DMS 273 treated with DMSO at 0.1 percent for 48 hours (cell line): ENCODE measurements around the gene PTPRZ1.

Experiments
- DNase-seq: peaks from one replicate; lab custom pipeline; 2025; lab: John Stamatoyannopoulos, UW

PTPRZ1 gene

DNA sequence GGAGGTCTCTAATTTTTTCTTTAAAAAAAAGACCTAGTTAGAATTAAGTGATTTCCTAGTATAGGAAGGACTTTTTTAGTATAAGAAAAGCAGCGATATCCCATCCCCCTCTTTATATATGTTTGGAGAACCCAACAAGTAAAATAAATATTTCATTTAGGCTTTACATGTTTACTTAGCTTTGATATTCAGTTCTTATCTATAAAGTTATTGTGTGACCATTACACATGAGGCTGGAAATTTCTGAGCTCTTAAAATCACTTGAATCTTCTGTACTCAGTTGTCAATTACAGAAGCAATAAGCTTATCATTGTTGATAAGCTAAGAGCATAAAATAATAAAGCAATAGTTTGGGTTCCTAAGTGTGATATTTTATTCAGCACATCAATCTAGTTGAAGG, 181.4 kb downstream of the PTPRZ1 start:
- DNase-seq = no peak

DNA sequence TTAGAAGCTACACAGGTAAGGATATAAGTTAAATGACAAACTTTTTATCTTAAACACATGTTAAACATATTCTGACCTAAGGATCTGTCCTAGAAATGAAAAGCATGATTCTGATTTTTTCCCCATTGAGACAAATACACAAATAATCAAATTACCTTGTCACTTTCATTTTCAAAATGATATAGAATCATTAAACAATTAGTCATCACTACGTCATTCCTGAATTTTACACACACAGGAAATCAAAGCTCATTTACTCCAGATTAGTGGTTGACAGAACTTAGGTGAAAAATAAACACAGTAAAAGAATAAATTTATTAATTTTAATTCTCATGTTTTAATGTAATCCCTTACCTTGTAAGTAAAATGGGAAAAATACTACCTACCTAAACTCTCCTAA, 182.1 kb downstream of the PTPRZ1 start:
- DNase-seq = no peak

DNA sequence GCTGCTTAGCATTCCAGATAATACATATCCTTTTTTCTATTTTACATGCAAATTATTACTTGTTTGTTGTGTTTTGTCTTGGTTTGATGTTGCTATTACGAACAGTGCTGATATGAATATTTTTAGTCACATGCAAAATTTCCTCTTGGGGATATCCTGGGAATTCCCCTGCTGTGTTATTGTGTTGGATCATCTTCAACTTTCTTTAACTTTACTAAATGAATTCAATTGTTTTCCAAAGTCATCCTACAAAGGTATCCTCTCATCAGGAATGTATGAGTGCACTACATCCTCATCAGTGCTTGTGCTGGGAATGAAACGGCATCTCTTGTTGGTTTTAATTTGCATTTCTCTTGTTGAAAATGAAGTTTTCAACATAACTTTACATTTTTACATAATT, 184.0 kb downstream of the PTPRZ1 start:
- no peak for DNase-seq

DNA sequence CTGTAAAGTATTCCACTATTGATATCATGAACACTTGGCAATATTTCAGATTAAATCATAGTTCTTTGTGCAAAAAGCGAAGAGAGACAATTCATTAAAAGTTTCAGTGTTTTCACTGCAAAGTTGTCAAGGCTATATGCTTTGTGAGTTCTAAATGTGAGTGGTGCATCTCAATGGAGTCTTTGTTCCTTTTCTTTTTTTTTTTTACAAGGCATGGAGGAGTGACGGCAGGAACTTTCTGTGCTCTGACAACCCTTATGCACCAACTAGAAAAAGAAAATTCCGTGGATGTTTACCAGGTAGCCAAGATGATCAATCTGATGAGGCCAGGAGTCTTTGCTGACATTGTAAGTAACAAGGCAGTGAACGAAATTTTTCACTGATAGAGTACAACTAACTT, 186.6 kb downstream of the PTPRZ1 start:
- no peak for DNase-seq

DNA sequence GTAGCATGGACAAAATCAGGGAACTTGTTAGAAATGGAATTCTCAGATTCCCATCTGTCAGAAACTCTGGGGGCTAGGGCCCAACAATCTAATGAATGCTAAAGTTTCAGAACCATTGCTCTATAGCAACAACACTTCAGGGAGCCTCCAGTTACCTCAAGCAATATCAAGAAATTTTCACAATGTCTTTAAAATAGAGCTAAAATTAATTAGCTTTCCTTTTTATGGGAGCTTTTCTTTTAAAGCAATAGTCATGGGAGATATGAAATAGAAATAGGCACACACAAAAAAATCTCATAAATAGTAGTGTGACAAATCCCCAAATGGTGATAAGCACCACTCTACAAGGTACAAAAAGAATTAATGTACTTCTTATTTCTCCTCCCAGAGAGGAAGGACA, 190.2 kb downstream of the PTPRZ1 start:
- DNase-seq = no peak

DNA sequence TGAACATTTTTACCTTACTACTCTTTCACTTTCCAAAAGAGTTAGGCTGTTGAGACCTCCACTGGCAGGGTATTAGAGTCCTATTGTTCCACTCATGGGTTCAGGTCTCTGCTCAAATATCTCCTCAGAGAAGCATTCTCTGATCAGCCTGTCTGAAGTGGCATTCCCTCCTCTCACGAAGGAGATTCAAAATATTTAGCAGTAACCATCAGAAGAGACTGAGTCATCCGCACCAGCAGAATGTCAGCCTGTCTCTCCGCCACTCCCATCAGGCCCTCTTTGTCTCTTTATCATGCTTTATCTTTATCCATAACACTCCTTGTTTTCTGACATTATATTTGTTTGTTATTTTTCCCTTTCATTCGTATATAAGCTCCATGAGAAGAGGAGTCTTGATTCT, 192.0 kb downstream of the PTPRZ1 start:
- DNase-seq = no peak

DNA sequence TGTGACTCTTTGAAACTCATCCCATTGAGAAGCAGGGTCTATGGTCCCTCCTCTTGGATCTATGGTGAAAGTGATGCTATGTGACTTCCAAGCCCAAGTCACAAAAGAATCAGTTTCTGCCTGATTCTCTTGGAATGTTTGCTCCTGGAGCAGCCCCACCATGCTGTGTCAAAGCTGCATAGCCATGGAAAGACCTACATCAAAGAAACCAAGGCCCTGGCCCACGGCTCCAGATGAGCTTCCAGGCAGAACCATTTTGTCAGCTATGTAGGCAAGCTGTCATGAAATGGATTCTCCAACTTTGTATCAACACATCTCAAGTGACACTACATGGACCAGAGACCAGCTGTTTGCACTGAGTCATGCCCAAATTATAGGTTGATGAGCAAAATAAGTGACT, 194.1 kb downstream of the PTPRZ1 start:
- no peak for DNase-seq

DNA sequence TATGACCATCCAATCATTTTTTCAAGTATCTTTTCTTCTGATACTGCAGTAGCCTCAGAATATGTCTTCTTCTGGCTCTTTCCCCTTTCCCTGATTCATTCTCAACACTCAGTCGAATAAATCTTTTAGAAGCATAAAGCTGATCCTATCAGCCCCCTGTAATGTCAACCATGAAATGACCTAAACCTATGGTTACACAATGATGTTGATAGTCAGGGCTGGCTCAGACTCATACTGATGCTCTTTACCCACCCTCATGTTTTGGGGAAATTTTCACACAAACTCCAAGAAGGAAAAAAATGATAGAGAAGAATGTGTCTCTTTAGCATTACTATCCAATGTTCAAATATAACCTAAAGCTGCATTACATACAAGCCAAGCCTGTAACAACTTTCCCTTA, 195.1 kb downstream of the PTPRZ1 start:
- DNase-seq = no peak

DNA sequence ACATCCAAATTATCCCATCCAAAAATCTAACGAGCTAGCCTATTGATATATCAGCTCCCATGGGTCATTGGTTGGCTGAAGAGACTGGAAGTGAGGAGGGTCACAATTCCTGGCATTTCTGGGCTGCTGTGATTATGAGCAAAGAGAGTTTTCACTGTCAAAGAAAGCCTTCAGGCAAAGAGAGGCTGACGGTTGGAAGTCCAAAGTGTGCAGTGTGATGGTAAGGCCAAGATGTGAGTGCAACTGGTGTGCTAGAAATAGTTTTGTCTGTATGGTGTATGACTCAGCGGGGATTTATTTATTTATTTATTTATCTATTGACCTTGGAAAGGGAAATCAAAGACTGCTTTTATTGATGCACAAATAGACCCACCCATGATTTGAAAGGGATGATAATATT, 196.0 kb downstream of the PTPRZ1 start:
- DNase-seq = no peak

DNA sequence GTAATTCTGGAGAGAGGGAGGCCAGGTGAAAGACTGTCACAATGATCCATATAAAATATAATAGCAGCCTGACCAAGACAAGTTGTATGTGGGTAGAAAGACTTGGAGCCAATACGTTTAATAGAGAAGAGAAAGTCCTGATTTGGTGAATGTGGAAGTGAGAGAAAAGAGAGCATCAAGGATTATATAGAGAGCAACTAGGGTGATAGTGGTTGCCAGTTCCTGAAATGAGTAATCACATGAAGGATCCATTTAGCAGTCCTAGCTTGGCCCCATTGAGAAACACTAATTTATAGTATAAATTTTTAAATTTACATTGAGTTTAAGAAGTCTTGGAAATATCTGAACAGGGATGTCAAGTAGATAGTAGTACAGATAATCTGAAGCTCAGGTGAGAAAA, 197.1 kb downstream of the PTPRZ1 start:
- no peak for DNase-seq

DNA sequence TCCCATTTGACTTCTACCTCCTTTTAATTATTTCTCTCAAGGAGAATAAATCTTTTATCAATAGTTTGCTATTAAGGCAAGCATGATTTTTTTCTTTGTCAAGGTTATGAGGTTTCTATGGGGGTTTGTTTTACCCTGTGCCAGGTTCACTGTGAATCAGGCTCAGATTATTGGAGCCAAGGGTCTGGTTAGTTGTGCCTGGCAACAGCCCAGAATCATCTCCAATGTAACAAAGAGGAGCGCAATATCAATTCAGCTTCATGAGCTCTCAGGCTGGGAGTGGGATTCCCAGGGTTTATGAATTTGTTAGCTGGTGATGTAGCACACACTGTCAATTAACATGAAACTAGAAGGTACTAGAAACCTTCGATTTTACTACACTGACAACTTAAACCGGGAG, 197.9 kb downstream of the PTPRZ1 start:
- DNase-seq = no peak

DNA sequence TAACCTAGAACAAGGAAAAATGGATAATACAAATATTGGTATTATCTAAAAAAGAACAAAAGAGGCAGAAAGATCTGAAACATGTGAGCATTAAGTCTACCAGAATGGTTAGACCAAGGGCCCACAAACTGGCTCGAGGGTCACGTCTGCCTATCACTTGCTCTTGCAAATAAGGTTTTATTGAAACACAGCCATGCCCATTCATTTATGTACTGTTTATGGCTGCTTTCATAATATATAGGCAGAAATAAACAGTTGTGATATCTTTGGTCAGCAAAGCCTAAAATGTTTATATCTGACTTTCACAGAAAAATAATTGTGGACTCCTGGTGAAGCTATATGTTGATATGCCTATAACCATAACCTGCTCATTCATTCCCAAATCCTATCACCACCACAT, 199.3 kb downstream of the PTPRZ1 start:
- DNase-seq = no peak

DNA sequence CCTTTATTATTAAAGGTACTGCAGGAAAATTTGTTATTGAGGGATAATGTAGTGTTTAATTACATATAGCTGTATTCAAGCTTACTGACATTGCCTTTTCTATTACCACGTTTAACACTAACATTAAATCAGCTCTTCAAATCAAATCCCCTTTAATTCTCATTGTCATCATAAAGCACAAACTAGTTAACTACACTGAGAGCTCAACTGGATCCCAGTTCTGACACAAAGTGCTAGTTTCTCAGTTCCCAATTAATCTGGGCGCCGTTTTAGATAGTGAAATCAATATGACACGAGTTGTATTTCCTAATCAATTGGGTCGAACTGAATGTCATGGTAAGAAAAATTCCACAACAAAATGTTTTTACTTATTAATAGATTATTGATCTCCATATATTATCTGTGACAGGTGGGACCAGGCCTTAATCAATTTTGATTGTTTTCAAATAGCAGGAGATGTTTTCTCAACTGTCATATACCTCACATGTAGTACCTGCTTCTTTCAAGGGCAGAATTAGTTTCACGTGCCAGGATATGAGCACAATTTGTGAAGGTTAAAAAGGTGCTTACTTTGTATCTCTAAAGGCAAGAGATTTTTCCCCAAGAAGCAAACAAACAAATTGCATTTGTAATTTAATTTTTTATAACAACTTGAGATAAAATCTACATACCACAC, 200.1 kb downstream of the PTPRZ1 start:
- DNase-seq = no peak

DNA sequence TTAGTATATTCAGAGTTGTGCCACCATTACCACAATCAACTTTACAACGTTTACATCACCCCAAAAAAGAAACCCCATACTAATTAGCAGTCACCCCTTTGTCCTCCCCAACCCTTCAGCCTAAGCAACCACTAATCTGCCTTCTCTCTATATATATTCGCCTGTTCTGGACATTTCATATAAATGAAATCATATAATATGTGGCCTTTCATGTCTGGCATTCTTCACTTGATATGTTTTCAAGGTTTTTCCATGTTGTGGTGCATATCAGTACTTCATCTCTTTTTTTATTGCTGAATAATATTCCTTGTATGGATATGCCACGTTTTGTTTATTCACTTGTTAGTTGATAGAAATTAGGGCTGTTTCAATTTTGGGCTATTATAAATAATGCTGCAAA, 200.7 kb downstream of the PTPRZ1 start:
- no peak for DNase-seq

DNA sequence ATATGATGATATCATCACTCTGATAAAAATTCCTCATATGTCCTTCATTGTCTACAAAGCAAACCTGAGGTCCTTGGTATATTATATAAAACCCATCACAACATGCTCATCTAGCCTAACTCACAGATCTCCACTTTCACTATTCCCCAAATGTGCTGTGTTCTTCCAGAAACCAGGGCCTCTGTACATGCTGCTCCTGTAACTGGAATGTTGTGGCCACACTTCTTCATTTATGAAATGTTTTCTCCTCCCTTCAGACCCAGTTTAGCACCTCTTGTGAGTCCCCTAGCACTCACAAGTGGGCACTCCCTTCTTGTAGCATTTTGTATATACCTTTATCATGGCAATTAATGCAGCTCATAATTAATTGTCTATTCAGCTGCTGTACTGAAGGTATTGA, 209.2 kb downstream of the PTPRZ1 start:
- DNase-seq = no peak

DNA sequence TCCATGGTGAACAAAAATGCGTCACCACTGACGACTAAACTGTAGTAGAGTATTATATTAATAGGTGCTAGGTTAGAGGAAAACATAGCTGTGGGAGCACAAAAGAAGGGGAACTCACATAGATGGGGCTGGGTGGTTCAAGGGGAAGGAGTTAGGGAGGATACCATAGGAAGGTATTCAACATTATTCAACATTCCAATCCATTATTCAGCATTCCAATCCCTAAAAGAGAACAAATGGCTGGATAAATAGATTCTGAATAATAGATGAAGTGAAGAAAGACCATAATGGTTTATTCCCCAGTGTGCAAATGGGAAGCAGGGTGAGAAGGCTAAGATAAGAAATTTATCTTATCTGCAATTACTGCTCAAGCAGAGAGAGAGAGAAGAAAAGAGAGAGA, 209.7 kb downstream of the PTPRZ1 start:
- no peak for DNase-seq

DNA sequence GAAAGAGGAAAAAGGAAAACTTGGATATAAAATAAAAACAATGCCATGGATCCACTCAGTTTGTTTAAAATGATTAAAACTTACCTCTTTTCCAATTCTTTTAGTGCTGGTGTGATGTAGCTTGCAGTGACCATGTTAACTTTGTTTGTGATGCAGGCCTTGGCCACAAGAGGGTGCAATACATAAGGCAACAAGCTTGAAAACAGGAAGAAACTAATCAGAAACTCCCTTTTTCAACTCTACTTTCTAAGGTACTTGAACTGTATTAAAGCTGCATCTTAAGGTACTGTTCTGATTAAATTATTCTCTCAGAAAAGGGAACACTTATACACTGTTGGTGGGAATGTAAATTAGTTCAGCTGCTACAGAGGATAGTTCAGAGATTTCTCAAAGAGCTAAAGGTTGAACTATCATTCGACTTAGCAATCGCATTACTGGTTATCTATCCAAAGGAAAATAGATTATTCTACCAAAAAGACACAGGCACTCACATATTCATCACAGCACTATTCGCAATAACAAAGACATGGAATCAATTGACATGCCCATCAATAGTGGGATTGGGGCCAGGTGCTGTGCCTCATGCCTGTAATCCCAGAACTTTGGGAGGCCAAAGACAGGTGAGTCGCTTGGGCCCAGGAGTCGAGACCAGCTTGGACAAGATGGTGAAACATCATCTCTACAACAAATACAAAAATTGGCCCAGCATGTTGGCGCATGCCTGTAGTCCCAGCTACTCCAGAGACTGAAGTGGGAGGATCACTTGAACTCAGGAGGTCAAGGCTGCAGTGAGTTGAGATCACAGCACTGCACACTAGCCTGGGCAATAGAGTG, 220.2 kb downstream of the PTPRZ1 start:
- DNase-seq = peak; percentile 43

DNA sequence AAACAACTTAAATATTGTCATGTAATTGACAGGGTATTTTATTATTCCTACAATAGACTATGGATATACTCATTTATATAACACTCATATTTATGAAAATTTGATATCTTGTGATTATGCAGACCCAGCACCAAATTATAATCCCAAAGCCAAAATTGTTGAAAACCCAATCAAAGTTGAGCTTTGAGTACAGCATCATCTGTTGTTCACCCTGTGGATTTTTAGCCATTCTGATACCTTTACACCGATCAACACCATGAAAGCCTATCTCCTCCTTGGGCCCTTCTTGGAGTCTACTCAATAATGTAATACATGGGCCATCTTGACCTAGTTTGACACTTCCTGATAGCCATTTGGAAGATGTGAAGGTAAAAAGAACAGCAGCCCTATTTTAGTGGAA, 221.6 kb downstream of the PTPRZ1 start:
- DNase-seq = no peak

DNA sequence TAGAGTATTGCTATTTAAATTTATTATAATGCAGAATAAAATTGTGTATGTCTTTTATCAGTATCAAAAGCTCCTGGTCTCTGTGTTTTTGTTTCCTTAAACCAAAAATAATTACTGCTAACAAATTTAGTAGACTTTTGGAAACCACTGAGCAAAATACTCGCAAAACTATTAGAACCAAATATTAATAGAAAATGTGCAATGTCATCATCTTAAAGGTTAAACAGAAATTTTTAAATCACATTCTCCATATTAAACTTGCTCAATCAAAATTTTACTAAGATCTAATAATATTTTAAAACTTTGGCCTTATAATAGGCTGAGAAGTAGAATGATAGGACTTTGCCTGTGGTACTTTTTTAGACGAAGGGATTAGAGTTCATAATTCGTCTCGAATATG, 222.7 kb downstream of the PTPRZ1 start:
- no peak for DNase-seq

DNA sequence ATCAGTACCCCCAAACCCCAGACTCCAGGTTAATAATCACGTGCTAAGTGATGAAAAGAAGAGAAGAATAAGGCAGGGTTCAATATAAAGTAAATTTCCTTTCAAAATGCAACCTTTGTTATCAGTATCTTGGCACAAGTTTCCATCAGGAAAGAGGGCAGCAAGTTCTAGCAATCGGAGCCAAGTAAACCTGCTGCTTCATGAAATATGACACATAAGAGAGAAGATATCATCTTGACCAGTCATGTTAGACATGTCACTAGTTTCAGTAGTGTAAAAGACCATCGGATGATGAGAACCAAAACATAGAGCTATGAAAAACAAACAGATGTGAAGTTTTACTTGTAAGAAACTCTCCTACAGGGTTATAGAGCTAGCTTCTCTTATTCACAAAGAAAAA, 227.1 kb downstream of the PTPRZ1 start:
- no peak for DNase-seq

DNA sequence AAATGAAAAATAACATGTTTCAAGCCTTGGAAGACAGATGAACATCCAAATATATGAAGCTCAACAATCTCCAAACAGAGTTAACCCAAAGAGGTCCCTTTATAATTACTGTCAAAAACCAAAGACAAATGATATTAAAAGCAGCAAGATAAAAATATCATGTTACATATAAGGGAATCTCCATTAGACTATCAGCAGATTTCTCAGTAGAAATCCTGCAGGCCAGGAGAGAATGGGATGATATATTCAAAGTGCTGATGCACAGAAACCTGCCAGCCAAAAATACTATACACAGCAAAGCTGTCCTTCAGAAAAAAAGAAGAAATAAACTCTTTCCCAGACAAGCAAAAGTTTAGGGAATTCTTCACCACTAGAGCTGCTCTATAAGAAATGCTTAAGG, 230.1 kb downstream of the PTPRZ1 start:
- DNase-seq = no peak
